HG02678 (cell line): ENCODE data around the gene MYO5A.
"Not testable (repeated sequence)": the region's sequence is repeated elsewhere in the genome, so short reads cannot be mapped to it uniquely, and the experiment has no call there.

Experiments
- ATAC-seq: cut with Tn5 transposase; IDR thresholded peaks from one replicate; pipeline ENCODE4 v1.9.1; 2021; ENCODE audit warnings: mild to moderate bottlenecking, moderate library complexity; ENCODE audit not compliant: unreplicated experiment

Gene MYO5A

GRCh38 chr15:52295421-52296001 lies 233.2 kb downstream of the MYO5A start, which contains the start of gene MYO5C:
Gene MYO5C, minus strand, starts transcription at chr15:52295804. Its CDS starts 168 bp downstream, at chr15:52295636.
- no peak for ATAC-seq

GRCh38 chr15:52294881-52295420 lies 233.7 kb downstream of the MYO5A start:
- ATAC-seq: no peak

GRCh38 chr15:52292780-52293392 lies 235.8 kb downstream of the MYO5A start:
- ATAC-seq: no peak

- no peak for ATAC-seq
These were observed 237.5 kb downstream of the MYO5A start for GRCh38 chr15:52291204-52291603.

GRCh38 chr15:52290800-52291199 lies 237.9 kb downstream of the MYO5A start:
- no peak for ATAC-seq

- ATAC-seq: no peak
These were observed 238.4 kb downstream of the MYO5A start for GRCh38 chr15:52290329-52290728.

- ATAC-seq: no peak
These were observed 239.0 kb downstream of the MYO5A start for GRCh38 chr15:52289629-52290081.

- ATAC-seq: no peak
These were observed 239.7 kb downstream of the MYO5A start for GRCh38 chr15:52288986-52289385.

- ATAC-seq: no peak
These were observed 240.4 kb downstream of the MYO5A start for GRCh38 chr15:52288051-52288942.

GRCh38 chr15:52287114-52287513 lies 241.6 kb downstream of the MYO5A start:
- ATAC-seq: no peak

GRCh38 chr15:52285941-52286340 lies 242.7 kb downstream of the MYO5A start:
- not testable (repeated sequence) for ATAC-seq

- no peak for ATAC-seq
These were observed 244.5 kb downstream of the MYO5A start for GRCh38 chr15:52284164-52284563.

GRCh38 chr15:52283281-52283680 lies 245.4 kb downstream of the MYO5A start:
- no peak for ATAC-seq

- no peak for ATAC-seq
These were observed 246.3 kb downstream of the MYO5A start for GRCh38 chr15:52282418-52282817.

GRCh38 chr15:52281085-52282035 lies 247.3 kb downstream of the MYO5A start:
- ATAC-seq: no peak

GRCh38 chr15:52280326-52281084 lies 248.2 kb downstream of the MYO5A start:
- no peak for ATAC-seq

GRCh38 chr15:52278636-52279367 lies 249.9 kb downstream of the MYO5A start:
- ATAC-seq: no peak

GRCh38 chr15:52278135-52278534 lies 250.5 kb downstream of the MYO5A start:
- ATAC-seq: no peak

- no peak for ATAC-seq
These were observed 251.1 kb downstream of the MYO5A start for GRCh38 chr15:52277575-52277974.
